NCI-H146 treated with DMSO at 0.1 percent for 48 hours (cell line): Measurements from ENCODE around the gene VANGL2.

Experiments used
- DNase-seq: peaks from one replicate; lab custom pipeline; 2025; ENCODE audit not compliant: unreplicated experiment; lab: John Stamatoyannopoulos, UW

Gene VANGL2

DNA sequence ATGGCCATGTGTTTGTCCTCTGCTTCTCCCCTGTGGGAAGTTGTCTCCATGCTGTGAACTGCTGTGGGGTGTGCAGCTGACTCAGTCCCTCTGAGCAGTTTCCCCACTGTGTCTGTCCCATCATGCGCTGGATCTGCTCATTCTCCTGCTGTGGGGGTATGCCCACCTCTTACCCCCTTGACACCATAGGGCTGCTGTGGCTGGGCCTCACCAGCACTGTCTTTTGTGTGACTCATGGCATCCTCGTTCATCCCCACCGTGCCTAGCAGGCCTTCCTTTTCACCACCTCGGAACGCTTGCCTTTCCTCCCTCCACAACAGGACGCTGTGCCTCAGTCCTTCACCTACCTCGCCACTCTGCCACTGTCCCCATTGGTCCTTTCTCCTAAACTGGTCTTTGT lies 27.3 kb downstream of the VANGL2 start:
- DNase-seq = no peak

DNA sequence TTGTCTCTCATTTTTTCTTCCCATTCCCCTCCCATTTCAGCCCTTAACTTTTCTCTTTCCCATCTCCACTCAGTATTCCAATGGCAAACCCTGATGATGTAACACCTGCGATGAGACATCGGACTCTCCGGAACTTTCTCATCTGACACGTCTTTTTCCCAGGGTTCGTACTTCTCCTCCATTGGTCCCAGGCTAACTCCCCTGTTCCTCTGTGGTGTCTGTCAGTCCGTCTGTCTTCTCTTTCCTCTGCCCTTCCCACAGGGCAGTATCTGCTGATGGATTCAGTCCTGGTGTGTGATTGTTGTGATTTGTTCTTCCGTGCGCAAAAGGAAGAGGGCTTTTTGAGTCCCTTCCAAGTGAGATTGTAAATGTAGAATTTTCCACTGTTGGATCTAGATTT lies 27.7 kb downstream of the VANGL2 start:
- DNase-seq = no peak

DNA sequence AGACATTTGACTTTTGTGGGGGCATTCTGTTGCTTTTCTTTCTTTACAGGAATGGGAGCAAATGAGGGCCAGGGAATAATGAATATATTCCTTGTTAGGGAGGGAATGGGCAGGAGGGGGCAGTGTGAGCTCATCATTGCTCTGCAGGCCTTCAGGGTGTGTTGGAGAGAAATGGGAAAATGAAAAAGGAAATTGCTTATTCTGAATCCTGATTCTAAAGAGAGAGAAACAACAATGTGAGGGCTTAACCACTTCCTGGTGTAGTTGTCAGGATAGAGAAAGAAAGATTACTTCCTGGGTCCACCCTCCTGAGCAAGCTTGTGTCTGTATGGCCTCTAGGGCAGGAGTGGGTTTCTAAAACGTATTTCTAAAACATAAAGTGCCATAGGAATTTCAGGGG lies 28.3 kb downstream of the VANGL2 start:
- DNase-seq = no peak

DNA sequence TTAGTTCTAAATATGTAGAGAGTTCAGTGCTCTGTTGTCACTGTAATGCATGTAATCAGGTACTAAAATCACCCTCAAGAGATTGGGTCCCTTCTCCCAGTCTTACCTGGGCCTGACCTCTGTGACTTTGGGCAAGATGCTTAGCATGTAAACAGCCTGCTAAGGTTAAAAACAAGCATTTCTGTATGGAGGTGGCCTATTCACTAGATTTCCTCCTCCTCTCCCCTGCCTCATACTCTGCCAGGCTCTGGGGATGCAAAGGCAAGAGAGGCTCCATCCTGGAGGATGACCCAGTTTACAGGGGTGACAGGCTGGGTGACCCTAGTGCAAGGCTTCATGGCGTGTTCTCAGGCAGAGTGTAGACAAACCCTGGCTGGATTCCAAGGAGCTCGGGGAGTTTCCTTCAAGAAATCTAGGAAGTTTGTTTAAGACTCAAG lies 28.8 kb downstream of the VANGL2 start:
- no peak for DNase-seq

DNA sequence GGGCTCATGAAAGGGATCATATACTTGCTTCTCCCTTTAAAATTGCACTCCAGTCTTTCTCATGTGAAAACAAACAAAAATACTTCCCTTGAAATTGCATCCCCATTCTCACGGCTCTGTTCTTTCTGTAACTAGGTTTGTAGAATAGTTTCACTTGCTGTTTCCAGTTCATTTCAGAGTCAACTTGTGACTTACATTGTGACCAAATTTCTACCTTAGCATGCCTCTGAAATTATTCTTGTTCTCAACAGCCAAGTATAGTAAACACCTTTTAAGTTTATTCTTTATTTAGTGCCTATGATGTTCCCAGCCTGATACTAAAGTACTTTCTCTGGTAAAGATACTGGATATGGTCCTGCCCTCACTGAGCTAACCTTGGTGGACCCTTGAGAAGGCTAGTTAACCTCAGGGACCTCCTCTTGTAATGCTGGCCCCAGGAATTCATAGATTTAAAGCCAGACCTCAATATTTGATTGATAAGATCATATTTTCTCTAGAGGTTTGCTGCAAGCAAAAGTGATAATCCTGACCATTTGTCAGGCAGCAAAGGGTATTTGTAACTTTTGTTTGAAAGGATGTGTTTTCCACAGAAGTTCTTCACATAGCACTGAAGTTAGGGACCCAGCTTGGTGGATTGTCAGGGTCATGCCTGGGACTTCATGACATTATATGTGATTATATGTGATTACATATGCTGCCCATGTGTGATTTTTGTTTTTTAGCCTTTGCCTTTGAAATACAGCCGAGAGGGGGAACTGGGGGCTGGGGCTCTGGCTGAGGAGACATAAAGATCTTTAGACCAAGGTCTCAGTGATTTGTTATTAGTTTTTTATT lies 29.6 kb downstream of the VANGL2 start:
- DNase-seq = no peak

DNA sequence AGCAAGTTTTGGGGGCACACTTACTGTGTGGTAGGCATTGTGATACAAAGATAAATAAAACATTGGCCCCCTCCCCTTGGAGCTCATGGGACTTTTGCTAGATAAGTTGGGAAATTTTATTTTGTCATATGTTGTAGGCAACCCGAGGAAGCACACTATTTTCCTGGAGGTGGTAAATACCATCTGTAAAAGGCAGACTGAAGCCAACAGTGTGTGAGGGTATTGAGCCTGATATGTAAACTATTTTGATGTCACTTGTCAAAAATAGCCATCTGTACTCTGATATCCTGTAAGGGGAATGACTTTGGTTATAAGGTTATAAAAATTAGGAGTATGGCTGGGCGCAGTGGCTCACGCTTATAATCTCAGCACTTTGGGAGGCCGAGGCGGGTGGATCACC lies 30.6 kb downstream of the VANGL2 start:
- DNase-seq = no peak

DNA sequence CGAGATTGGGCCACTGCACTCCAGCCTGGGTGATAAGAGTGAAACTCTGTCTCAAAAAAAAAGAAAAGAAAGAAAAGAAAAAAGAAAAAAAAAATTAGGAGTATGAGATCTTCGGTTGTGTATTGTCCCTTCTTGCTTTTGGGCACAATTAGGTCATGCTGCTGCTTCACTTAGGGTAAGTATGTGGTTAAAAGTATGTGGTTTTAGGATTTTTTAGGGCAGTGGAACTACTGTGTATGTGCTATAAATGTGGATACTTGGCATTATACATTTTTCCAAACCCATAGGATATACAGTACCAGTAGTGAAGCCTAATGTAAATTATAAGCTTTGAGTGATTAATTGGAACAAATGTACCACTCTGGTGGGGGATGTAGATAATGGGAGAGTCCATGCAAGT lies 31.2 kb downstream of the VANGL2 start:
- DNase-seq = no peak

DNA sequence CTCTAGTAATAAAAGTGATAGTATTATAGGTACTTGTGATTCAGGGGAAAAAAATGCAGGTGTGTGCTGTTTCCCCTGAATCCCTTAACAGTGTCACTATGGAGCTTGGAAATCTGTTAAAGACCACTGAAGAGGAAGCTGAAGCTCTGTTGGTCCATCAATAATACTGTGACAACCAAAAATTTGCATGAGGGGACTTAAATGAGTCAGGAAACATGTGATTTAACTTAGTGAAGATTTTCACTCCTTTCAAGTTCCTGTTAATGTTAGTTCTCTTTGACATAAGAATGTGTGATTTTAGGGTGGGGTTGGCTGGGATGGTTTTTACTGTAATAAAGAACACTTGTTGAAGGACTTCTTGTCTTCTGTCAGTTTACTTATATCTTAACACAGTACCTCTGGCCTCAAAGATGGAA lies 32.0 kb downstream of the VANGL2 start:
- no peak for DNase-seq

DNA sequence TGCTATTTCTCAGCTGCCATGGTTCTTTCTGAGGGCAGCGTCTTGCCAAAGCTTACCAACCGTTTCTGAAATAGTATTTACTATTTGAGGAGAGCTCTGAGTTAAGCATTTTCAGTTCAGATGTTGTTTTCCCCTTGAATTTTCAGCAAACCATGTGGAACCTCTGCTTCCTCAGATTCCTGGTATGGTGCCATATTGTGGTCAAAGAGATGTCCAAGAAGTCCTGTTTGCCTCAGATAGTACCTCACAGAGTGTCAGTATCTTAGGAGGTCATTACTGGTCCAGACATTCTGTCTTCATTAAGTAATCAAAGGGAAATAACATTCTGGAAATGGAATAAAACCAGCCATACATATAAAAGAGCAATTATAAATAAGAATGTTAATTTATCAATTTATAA lies 36.6 kb downstream of the VANGL2 start:
- no peak for DNase-seq

DNA sequence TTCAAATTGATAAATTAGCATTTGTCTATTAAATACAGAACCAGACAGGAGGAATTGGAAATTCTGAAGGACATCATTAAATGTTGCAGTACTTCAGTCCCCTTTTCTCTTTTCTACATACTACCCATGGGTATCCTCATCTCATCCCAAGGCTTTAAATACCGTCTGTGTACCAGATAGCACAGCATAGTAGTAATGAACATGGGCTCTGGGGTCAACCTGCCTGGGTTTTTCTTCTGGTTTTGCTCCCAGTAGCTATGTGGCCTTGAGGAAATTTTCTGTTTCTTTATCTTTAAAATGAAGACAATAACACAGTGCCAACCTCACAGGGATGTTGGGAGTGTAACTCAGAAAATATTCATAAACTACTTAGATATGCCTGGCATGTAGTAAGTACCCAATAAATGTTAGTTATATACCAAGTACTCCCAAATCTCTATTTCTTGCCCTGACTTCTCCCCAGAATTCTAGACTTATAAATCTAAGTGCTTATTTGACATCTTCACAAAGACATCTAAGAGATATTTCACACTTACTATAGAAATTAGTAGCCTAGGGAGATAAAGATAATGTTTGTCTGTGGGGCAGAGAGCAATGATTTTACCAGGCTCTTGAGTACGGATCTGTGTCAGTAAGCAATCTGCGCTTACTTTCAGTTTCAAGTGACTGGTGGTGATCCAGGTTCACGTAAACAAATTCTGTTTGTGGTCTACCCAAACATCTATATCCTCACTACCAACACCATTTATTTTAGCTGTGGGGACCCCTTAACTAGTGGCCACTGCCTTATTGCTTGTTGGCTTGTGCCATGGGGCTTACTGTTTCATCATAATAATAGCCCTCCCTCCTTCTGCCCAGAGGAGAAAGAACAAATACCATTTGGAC lies 37.3 kb downstream of the VANGL2 start:
- no peak for DNase-seq

DNA sequence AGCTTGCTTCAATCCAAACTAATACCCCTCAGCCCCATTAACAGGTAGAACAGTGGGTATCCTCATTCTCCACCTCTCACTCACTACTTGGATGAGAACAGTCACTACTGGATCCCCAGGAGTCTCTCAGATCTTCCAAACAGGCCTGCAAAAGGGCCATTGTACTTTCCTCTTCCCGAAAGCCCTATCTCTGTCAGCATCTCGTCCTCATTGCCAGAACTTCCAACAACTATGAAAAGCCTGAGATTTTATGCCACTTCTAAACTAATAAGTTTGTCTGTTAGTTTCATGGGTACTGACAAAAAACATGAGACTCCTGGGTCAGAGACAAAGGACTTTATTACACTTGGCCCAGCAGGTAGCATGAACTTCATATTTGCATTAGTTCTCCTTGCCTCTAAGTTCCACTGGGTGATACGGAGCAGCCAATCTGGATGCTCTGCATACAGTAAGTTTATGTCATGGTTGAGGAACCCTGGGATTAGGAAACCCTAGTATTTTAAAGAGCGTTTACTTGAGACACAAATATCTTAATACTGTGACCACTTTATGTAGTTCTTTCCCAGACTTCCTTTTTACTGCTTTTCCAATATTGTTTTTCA lies 38.1 kb downstream of the VANGL2 start:
- no peak for DNase-seq

DNA sequence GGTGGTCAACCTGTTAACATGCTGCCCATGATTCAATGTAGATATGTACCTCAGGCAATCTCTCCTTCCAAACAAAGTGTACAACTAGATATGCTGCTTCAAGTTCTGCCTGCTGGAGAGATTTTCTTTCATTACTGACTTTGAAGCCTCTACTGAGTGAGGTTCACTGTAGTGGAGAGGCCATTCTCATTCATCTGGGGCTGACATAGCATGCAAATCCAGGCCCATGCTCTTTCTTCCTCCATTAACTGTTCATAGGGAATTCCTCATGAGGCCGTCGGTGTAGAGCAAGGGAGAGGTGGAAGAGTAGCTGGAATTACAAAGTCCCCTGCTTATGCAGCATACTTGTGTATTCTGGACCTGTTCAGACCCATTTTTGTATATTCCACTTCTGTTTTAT lies 38.6 kb downstream of the VANGL2 start:
- no peak for DNase-seq

DNA sequence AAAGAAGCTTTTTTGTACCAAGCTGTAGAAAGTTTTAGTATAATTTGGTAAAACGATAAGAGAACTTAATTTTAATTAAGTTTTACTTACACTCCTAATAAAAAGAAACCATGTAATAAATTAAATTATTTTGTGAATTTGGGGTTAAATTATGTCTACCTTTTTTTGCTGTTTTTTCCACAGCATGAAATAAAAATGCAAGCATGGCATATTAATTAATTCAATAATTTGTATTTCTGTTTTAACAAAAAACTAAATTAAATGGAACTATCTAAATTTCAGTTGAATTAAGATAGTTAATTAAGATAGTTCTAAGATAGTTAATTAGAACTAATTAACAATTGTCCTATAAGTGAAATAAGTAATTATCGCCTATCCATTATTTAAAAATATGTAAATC lies 39.4 kb downstream of the VANGL2 start:
- DNase-seq = no peak

DNA sequence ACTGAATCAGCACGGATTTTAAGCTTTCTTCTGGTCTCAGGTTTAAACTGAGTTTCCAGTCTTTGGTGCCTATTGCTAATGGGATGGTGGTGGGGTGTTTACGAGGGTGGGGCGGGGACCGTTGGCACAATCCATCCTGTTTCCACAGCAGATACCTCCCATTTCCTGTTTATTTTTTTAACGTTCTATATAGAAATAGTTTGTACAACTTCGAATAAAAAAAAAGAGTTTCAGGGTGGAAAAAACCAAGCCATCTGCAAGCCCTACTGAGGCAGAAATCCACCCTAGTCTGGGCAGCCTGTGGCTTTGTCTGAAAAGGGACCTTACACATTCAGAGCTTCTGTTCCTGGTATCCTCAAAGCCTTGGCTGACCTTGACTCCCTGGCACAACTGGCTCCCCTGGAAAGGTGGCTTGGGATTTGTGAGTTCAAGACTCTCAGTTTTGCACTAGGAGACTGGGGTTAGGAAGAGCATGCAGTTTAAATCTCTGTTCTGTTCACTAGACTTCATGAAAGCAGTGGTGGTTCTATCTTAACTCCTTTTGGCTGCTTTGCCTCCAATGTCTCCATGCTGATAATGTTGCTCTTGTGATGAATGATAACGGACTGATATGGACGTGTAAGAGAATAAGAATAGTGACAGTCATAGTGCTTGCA lies 46.7 kb downstream of the VANGL2 start:
- DNase-seq = no peak

DNA sequence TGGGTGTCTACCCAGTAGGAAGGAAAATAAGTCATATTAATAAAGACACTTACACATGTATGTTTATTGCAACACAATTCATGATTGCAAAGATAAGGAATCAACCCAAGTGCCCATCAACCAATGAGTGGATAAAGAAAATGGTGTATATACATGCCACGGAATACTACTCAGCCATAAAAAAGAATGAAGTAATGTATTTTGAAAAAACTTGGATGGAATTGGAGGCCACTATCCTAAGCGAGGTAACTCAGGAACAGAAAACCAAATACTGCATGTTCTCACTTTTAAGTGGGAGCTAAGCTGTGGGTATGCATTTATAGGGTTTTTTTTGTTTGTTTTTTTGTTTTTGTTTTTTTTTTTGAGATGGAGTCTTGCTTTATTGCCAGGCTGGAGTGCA lies 49.1 kb downstream of the VANGL2 start:
- DNase-seq = no peak

DNA sequence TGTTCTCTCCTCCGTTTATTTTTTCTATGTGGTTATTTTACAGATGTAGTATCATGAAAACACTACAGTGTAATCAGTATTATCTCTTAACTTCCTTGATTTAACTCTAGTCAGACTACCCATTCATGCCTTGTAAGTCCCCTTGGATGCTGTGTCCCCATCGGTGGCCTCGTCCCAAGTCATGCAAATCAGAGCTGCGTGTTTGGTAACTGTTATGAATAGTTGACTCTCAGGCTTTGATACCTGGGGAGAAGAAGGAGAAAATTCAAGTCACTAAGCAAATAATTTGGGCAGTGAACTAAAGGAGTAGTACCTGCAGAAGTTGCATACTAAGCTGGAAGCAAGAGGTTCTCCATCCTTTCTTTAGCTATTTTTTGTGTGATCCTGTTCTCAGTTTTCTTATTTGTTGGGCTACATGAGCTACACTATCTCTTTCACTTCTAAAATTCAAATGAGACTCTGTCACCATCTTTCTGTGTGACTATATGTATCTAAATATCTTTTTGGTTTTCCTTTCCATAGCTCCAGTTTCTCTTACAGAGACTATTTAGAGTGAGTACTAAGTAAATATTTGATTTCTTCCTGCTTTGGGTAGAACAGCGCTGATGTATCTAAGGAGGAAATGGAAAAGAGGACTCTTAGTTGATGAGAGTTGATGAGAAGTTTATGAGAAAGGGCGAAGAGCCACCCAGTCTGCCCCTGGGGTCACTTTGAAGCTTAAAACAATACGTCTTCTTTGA lies 50.9 kb downstream of the VANGL2 start:
- DNase-seq = no peak

DNA sequence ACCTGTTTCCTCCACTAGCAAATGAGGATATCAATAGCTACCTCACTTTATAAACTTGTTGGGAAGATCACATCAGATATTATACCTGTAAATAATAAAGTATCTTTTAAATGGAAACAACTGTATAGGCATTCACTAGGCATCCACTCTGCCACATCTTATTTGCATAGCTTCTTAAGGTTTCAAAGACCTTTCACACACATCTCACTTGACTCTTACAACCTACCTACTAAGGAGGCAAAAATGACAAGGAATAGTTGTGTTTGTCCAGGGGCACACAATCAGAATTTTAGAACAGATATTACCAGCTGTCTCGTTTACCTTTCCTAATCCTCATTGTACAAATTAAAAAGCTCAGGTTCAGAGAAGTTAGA lies 51.5 kb downstream of the VANGL2 start:
- no peak for DNase-seq

DNA sequence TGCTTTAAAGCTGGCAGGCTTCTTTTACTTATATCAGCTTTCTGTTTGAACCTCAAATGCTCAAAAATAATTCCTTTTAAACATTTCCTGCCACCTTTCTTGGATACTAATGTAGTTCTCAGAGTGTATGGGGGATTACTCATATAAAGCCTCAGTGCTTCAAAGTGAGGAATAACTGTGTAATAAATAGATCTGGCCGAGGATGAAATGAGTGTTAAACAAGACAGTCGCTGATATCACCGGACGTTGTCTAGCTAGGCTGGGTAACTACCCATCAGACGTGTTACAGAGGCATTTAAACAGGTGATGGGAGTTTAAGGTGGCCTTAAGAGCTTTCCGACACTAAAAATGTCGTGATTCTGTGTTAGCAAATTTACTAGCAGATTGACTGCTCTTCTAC lies 53.1 kb downstream of the VANGL2 start:
- DNase-seq = no peak

DNA sequence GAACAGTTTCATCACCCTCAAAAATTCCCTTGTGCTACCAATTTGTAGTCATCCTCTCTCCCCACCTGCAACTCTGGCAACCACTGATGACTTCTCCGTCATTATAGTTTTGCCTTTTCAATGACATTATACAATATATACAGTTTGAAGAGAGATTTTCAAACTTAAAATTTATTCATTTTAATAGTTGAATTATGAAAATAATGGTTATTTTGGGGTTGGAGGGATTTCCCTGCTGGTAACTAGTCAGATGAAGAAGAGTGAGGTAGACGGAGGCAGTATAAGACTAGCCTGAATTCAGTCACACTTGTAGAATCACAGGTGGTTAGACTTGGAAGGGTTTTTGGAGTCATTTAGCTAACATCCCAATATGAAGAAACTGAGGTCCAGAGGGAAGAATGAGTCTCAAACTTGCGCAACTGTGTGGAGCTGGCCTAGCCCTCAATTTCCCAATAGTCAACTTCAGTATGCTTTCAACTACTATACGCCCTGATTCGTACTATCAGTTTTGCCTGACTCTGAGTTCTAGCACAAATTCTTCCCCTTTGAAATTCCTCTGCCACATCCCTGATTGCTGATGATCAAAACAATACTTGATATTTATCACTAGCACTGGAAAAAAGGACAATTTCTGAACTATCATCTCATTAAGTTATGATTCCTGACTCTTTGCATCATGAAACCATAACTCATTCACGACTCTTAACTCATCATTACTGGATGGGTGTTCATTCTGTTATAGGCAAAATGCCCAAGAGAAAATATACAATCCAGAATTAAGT lies 54.2 kb downstream of the VANGL2 start:
- no peak for DNase-seq

DNA sequence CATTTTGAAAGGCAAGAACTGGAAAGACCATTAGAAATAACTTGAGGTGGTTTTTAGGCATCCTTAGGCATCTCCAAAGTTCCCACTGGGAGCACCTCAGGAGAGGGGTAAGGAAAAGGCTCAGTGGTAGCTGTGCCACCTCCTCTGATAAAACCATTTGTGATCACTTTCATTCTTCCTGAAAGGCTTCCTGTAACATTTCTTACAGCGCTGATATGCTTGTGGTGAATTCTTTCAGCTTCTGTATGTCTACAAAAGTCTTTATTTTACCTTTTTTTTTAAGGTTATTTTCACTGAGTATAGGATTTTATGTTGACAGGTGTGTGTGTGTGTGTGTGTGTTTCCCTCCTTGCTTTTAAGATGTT lies 54.8 kb downstream of the VANGL2 start:
- DNase-seq = no peak
